Left lung (tissue), 10 donors: Measurements from ENCODE around the gene ZNF827. TPM values are rescaled to one million over a fixed set of nuclear protein-coding genes. Genes with fewer than 3 reads are reported as not detected.
A peak's percentile ranks its signal among the peaks of the same experiment; 100 is the strongest.

ENCODE experiments used
- ATAC-seq: fragments of 200-7000 bp; cut with Tn5 transposase; one replicate; pipeline ENCODE4 v1.9.1; 2020; ENCODE audit warnings: moderate library complexity
- DNase-seq, 4 donors: peaks; one replicate each; pipeline ENCODE4 v3.0.0-alpha.2; 2013 to 2020
- H3K27ac ChIP-seq, 2 donors: fragments of 200-600 bp; sonication (generic) in 1 of 2; one replicate each; pipeline versions ENCODE4 v1.5.0 to v1.8.0; 2020 to 2021
- H3K27me3 ChIP-seq, 2 donors: fragments of 200-600 bp; sonication (generic) in 1 of 2; one replicate each; pipeline versions ENCODE4 v1.5.0 to v1.8.0; 2020 to 2021
- H3K36me3 ChIP-seq, 2 donors: fragments of 200-600 bp; sonication (generic) in 1 of 2; one replicate each; pipeline versions ENCODE4 v1.5.0 to v1.8.0; 2020 to 2021
- H3K4me1 ChIP-seq, 2 donors: fragments of 200-600 bp; one replicate each; pipeline ENCODE4 v1.8.0; 2021
- H3K4me3 ChIP-seq, 2 donors: fragments of 200-600 bp; sonication (generic) in 1 of 2; one replicate each; pipeline versions ENCODE4 v1.5.0 to v1.8.0; 2020 to 2021; ENCODE audit warnings: mild to moderate bottlenecking in 1 of 2
- H3K9me3 ChIP-seq, 2 donors: fragments of 200-600 bp; sonication (generic) in 1 of 2; one replicate each; pipeline versions ENCODE4 v1.5.0 to v1.8.0; 2020 to 2021
- CTCF ChIP-seq, 2 donors: fragments of 200-600 bp; sonication (generic) in 1 of 2; IDR thresholded peaks; one replicate each; pipeline versions ENCODE4 v1.5.0 to v1.8.0; 2021; ENCODE audit warnings: antibody characterized with exemption in 2 of 2
- intact Hi-C, 2 donors: fragments of 100-400 bp; cut with DNase I; formaldehyde crosslinking; loops; one replicate each; pipeline versions ENCODE4 v1.11.2 to v1.14.2; 2022
- polyA plus RNA-seq, 6 donors: library from polyadenylated mRNA; unstranded; fragments of 120-200 nt; gene quantifications; one replicate each; pipeline ENCODE4 v1.2.1, GENCODE V29; 2013; ENCODE audit not compliant: insufficient read length in 6 of 6
- total RNA-seq, 2 donors: library from RNA; stranded (reverse); fragmentation: NEBNext Ultra II Directional; extraction: Animal tissue kit (Norgen Biotek cat#: 25700); gene quantifications; one replicate each; pipeline ENCODE4 v1.2.1, GENCODE V29; 2021
- donor health status: DM: no; HTN: yes; CAD: no.
- donor health status: DM: no; HTN: no; CAD: no.

The ZNF827 gene
- total and polyA plus RNA-seq, 8 donors, result 9.2 to 35.7 (median 32.7) TPM

GRCh38 chr4:145716200-145716599 lies 222.4 kb downstream of the ZNF827 start:
- H3K4me1 ChIP-seq, result no peaks in the 10 kb centered on the region

GRCh38 chr4:145709843-145710242 lies 228.8 kb downstream of the ZNF827 start:
- H3K27ac ChIP-seq, result no peak overlapping the region
- ATAC-seq, result peak; percentile 36
- intact Hi-C loops, result no loop called here

More at GRCh38 chr4:145716200-145716599, 222.4 kb downstream of the ZNF827 start:
- no peak for TF ChIP-seq CTCF (IDR thresholded peaks at IDR 0.05)
- no peak overlapping the region for H3K4me3 ChIP-seq
- no peak for ATAC-seq
- no peaks in the 10 kb centered on the region for H3K36me3 ChIP-seq
- H3K9me3 ChIP-seq, result peaks cover 0 to 11% of the 10 kb centered on the region in 2 donors
- intact Hi-C loops, result no loop called here
- no peak overlapping the region for H3K27ac ChIP-seq
- no peaks in the 10 kb centered on the region for H3K27me3 ChIP-seq
- no peak for DNase-seq

GRCh38 chr4:145709336-145709735 lies 229.3 kb downstream of the ZNF827 start:
- TF ChIP-seq CTCF (IDR thresholded peaks at IDR 0.05), result no peak
- Histone ChIP-seq H3K27me3 (no peaks in the 10 kb centered on the region), H3K4me3 (no peak overlapping the region), H3K27ac (no peak overlapping the region), H3K36me3 (no peaks in the 10 kb centered on the region), H3K9me3 (peaks cover 0 to 17% of the 10 kb centered on the region in 2 donors), H3K4me1 (no peaks in the 10 kb centered on the region)
- DNase-seq (no peak), ATAC-seq (no peak)
- intact Hi-C loops, result no loop called here

More at GRCh38 chr4:145709843-145710242, 228.8 kb downstream of the ZNF827 start:
- no peak for TF ChIP-seq CTCF (IDR thresholded peaks at IDR 0.05)
- H3K9me3 ChIP-seq, result peaks cover 0 to 17% of the 10 kb centered on the region in 2 donors
- no peaks in the 10 kb centered on the region for H3K36me3 ChIP-seq
- no peaks in the 10 kb centered on the region for H3K4me1 ChIP-seq
- DNase-seq, result no peak
- no peaks in the 10 kb centered on the region for H3K27me3 ChIP-seq
- no peak overlapping the region for H3K4me3 ChIP-seq

Other genes with a start within 250 kb of the ZNF827 start
- 10 to 100 TPM; 21.8 to 33.9 TPM for gene LSM6, start 236.9 kb upstream of the ZNF827 start, total RNA-seq
- 10 to 100 TPM; 60.4 to 68.4 (median 62.8) TPM for gene LSM6, start 236.9 kb upstream of the ZNF827 start, polyA plus RNA-seq